ENCODE results near the gene DPY19L2.

GRCh38 chr12:63525831-63526230, 142.5 kb downstream of the DPY19L2 start:
- TF ChIP-seq CTCF (IDR thresholded peaks at IDR 0.05) (no peak), POLR2A (IDR thresholded peaks at IDR 0.05) (no peak)
